ENCODE measurements around the gene GOLGA5. TPM values are rescaled to one million over a fixed set of nuclear protein-coding genes. Genes with fewer than 3 reads are reported as not detected.
A peak's percentile ranks its signal among the peaks of the same experiment; 100 is the strongest.

GOLGA5 gene
- total and polyA plus RNA-seq, 2 of the 13 experiments (the other 11 are each of a cell fraction or from before 2014, with no cell fraction given), result 31.0 to 40.0 TPM

GRCh38 chr14:92793709-92794546 lies at the start of gene GOLGA5 (continued):
- TF ChIP-seq ZFYVE20 (CRISPR knock-in tag; IDR thresholded peaks at IDR 0.05; ENCODE audit: borderline replicate concordance, low read depth) (no peak), SNAPC2 (CRISPR knock-in tag; IDR thresholded peaks at IDR 0.05) (peak; percentile 43; the same call in 1 of the 2 replicates), ZNF564 (CRISPR knock-in tag; IDR thresholded peaks at IDR 0.05) (peak; percentile 70; the same call in 1 of the 2 replicates), SKI (IDR thresholded peaks at IDR 0.05; ENCODE audit: partially characterized antibody) (peak; percentile 53), ZNF614 (CRISPR knock-in tag; IDR thresholded peaks at IDR 0.05; ENCODE audit: borderline replicate concordance) (peak; percentile 49; the same call in 1 of the 2 replicates), NR2F2 (IDR thresholded peaks at IDR 0.05; ENCODE audit: borderline replicate concordance, low read depth) (no peak), ZNF543 (CRISPR knock-in tag; IDR thresholded peaks at IDR 0.05) (peak; percentile 87; the same call in 1 of the 2 replicates), ZNF275 (CRISPR knock-in tag; IDR thresholded peaks at IDR 0.05; ENCODE audit: borderline replicate concordance) (peak; percentile 28; the same call in 1 of the 2 replicates), JUN (CRISPR knock-in tag; IDR thresholded peaks at IDR 0.05) (peak; percentile 17; the same call in 1 of the 2 replicates), CBFB (CRISPR knock-in tag; IDR thresholded peaks at IDR 0.05) (peak; percentile 80; the same call in 1 of the 2 replicates), ZNF256 (CRISPR knock-in tag; conservative IDR thresholded peaks at IDR 0.05) (no peak; the same call in 1 of the 2 replicates), TCF12 (IDR thresholded peaks at IDR 0.05) (no peak), TCF12 (CRISPR knock-in tag; IDR thresholded peaks at IDR 0.05) (peak; percentile 29; the same call in 1 of the 2 replicates), ZBTB34 (CRISPR knock-in tag; IDR thresholded peaks at IDR 0.05) (no peak), SRY (CRISPR knock-in tag; IDR thresholded peaks at IDR 0.05) (peak; percentile 42; the same call in 1 of the 2 replicates), GLI4 (CRISPR knock-in tag; IDR thresholded peaks at IDR 0.05; ENCODE audit: borderline replicate concordance) (peak; percentile 18; the same call in 1 of the 2 replicates), TP53 (CRISPR knock-in tag; conservative IDR thresholded peaks at IDR 0.05) (0 out of 2 replicates have a peak, but pooled peaks have one; percentile 9)

Measured in HepG2 (cell line).